ENCODE measurements around the gene CRYAA.

DNA sequence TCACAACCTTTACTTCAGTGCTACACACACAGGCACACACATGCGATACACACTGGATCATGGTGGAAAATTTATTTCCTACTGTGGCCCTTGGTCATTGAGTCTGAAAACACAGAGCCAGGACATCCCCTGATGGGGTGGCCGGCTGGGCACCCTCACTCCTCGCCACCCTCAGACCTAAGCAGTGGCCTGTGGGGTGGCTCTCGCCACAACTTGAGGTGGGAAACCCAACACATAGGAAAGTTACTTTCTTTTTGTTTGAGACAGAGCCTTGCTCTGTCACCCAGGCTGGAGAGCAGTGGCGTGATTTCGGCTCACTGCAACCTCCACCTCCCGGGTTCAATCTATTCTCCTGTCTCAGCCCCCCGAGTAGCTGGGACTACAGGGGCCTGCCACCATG, 19.4 kb downstream of the CRYAA start:
- TF ChIP-seq, protein P1, sequence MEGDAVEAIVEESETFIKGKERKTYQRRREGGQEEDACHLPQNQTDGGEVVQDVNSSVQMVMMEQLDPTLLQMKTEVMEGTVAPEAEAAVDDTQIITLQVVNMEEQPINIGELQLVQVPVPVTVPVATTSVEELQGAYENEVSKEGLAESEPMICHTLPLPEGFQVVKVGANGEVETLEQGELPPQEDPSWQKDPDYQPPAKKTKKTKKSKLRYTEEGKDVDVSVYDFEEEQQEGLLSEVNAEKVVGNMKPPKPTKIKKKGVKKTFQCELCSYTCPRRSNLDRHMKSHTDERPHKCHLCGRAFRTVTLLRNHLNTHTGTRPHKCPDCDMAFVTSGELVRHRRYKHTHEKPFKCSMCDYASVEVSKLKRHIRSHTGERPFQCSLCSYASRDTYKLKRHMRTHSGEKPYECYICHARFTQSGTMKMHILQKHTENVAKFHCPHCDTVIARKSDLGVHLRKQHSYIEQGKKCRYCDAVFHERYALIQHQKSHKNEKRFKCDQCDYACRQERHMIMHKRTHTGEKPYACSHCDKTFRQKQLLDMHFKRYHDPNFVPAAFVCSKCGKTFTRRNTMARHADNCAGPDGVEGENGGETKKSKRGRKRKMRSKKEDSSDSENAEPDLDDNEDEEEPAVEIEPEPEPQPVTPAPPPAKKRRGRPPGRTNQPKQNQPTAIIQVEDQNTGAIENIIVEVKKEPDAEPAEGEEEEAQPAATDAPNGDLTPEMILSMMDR (IDR thresholded peaks at IDR 0.05) = no peak
- no peak for TF ChIP-seq POLR2A (IDR thresholded peaks at IDR 0.05)

All from breast epithelium (tissue), 3 donors.